Adipose tissue (tissue), 3 donors: ENCODE measurements around the gene KLHL17. TPM values are rescaled to one million over a fixed set of nuclear protein-coding genes. Genes with fewer than 3 reads are reported as not detected.

ENCODE experiments used
- H3K27ac ChIP-seq: one replicate; pipeline ENCODE4 v1.5.1; 2013; ENCODE audit warnings: low read depth, low read length
- WGBS, 3 donors: extraction: QIAGEN DNeasy Blood & Tissue Kit; methylation state at CpG; one replicate each; pipeline ENCODE4 v1.1.7; 2013; 5-methylcytosine and 5-hydroxymethylcytosine counted together
- polyA plus RNA-seq, 3 donors: library from polyadenylated mRNA; stranded (reverse); fragments of 200-250 nt; gene quantifications; one replicate each; pipeline ENCODE4 v1.2.3, GENCODE V29; 2013
- donor health status: healthy with polysubstance abuse.
- donor health status: Bipolar disorder and iron deficiency.
- donor health status: healthy.

KLHL17 gene
- polyA plus RNA-seq, 3 donors, result 5.9 to 10.6 (median 6.3) TPM

GRCh38 chr1:961132-961669 is 817 bp downstream of the KLHL17 start:
- 36 to 40% (median 37%) methylated on average over 53 to 56 of the region's 56 CpGs for WGBS, 3 donors
- H3K27ac ChIP-seq, result no peak overlapping the region

DNA sequence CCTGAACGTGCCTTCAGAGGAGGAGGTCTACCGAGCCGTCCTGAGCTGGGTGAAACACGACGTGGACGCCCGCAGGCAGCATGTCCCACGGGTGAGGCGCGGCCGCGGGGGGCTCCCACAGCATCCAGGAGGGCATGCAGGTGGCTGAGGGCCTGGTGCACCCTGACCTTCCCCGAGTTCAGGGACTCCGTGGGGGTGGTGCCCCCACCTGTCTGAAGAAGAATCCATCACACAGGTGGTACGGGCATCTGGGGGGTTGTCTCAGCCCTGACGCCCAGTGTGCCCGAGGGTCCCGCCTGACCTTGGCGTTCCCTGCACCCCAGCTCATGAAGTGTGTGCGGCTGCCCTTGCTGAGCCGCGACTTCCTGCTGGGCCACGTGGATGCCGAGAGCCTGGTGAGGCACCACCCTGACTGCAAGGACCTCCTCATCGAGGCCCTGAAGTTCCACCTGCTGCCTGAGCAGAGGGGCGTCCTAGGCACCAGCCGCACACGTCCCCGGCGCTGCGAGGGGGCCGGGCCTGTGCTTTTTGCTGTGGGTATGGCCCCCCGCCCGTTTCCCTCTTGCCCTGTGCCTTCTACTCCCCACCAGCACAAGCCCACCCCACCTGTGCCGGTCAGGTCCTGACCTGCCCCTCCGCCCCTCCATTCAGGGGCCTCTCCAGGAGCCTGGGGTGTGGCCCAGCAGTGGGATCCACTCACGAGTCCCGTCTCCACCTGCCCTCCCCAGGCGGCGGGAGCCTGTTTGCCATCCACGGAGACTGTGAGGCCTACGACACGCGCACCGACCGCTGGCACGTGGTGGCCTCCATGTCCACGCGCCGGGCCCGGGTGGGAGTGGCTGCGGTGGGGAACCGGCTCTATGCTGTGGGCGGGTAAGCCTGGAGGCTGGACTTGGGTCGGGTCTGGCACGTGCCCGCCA is 2.3 kb downstream of the KLHL17 start:
- 94 to 97% (median 95%) methylated on average over 52 to 57 of the region's 57 CpGs for WGBS, 3 donors

DNA sequence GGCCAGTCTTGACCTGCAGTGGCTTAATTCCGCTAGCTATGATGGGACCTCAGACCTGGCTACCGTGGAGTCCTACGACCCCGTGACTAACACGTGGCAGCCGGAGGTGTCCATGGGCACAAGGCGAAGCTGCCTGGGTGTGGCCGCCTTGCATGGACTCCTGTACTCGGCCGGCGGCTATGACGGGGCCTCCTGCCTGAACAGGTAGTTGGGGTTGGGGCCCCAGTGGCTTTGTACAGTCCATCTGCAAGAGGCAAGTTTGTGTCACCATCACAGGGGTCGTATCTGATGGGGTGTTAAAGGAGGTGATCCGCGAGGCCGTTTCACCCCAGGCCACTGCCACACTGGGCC is 2.9 kb downstream of the KLHL17 start:
- no peak overlapping the region for H3K27ac ChIP-seq
- 88 to 91% (median 91%) methylated on average over 16 of the region's 16 CpGs for WGBS, 3 donors

More for the DNA sequence above, 2.3 kb downstream of the KLHL17 start:
- H3K27ac ChIP-seq, result no peak overlapping the region

DNA sequence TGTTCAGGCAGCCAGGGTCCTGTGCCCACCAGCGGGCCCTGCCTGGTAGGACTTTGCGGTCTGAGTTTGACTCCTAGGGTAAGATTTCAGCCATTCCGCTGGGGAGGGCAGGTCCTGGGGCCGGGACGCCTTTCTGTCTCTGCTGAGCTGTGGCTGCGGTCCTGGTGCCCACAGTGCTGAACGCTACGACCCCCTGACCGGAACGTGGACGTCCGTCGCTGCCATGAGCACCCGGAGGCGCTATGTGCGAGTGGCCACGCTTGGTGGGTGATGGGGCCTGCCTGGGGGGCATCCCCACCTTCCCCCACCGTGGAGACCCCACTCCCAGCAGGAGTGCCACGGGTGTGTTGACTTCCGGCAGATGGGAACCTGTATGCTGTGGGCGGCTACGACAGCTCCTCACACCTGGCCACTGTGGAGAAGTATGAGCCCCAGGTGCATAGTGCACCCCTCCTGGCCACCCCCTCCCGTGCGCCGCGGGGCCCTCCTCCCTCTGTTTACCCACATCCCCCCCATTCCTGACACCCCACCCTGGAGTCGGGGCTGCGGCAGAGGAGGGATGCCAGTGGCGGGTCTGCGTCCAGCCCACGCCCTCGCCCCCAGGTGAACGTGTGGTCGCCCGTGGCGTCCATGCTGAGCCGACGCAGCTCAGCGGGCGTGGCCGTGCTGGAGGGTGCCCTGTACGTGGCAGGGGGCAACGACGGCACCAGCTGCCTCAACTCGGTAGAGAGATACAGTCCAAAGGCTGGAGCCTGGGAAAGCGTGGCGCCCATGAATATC is 3.6 kb downstream of the KLHL17 start:
- WGBS, 3 donors, result 92 to 94% (median 93%) methylated on average over 41 to 47 of the region's 47 CpGs
- H3K27ac ChIP-seq, result no peak overlapping the region

- 92 to 94% (median 92%) methylated on average over 38 to 39 of the region's 51 CpGs for WGBS, 3 donors
- no peak overlapping the region for H3K27ac ChIP-seq
These were observed 4.5 kb downstream of the KLHL17 start for GRCh38 chr1:964691-965525.

DNA sequence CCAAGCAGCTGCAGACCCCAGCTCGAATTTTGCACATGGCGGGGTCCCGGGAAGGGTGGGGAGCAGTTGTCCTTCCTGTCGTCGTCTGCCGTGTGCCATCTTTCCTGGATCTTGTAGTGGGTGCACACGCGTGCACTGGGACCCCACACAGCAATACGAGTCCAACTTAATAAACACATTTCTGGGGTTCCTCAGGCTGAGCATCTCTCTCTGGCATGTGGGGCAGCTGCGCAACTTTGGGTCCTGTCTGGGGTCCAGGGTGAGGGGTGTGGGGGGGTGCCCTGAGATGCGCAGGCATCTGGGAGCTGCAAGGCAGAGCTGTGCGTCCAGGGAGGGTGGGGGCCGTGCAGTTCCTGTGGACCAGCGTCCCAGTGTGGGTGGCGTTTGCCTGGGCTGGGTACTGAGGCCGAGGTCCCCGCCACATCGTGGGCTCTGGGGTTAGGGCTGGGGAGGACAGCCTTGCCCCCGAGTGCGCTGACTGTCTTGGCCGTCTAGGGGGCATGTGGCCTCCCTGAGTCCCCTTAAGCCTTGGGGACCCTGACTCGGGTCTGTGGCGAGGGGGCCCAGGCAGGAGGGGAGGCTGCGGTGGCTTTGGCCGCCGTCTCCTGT is 5.2 kb downstream of the KLHL17 start:
- H3K27ac ChIP-seq, result no peak overlapping the region
- 74 to 89% (median 78%) methylated on average over 24 to 26 of the region's 26 CpGs for WGBS, 3 donors

DNA sequence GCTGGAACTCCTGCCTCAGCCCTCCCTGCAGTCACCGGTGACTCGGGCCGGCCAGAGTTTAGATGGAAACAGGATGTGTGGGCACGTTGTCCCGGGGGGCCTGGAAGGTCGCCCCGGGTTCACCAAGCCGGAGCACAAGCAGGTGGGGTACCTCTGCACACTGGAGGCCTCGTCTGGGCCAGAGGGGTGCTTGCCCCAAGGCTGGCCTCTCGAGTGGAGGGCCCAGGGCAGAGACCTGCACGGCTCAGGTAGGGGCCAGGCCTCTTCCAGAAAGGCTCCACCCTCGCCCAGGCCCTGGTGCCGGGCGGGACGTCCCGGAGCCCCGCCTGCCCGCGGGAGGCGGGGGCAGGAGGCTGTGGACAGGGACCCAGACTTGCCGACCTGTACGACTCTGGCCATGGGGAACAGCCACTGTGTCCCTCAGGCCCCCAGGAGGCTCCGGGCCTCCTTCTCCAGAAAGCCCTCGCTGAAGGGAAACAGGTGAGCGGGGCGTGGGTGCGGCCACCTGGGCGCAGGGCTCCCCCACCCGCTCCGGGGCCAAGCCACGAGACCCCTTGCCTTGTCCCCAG is 5.8 kb downstream of the KLHL17 start, which contains the start of gene PLEKHN1:
PLEKHN1 (plus strand) TSS at position 348 of the 569 bp plus-strand sequence; CDS start at position 398, 50 bp downstream.
- H3K27ac ChIP-seq, result no peak within 1 kb of the TSS
- 7 to 12% (median 12%) methylated on average over 26 to 31 of the region's 31 CpGs for WGBS, 3 donors

- WGBS, 3 donors, result 1 to 2% (median 1%) methylated on average over 47 to 60 of the region's 60 CpGs
- no peak overlapping the region for H3K27ac ChIP-seq
These were observed 6.4 kb downstream of the KLHL17 start for GRCh38 chr1:966704-967300.

- 63 to 74% (median 72%) methylated on average over 21 to 23 of the region's 23 CpGs for WGBS, 3 donors
These were observed 7.3 kb downstream of the KLHL17 start for GRCh38 chr1:967466-968343.

GRCh38 chr1:969260-969855 is 9.0 kb downstream of the KLHL17 start:
- no peak overlapping the region for H3K27ac ChIP-seq
- whole genome bisulfite sequencing, 3 donors, result 78 to 82% (median 79%) methylated on average over 15 of the region's 15 CpGs

More at GRCh38 chr1:967466-968343, 7.3 kb downstream of the KLHL17 start:
- H3K27ac ChIP-seq, result no peak overlapping the region

DNA sequence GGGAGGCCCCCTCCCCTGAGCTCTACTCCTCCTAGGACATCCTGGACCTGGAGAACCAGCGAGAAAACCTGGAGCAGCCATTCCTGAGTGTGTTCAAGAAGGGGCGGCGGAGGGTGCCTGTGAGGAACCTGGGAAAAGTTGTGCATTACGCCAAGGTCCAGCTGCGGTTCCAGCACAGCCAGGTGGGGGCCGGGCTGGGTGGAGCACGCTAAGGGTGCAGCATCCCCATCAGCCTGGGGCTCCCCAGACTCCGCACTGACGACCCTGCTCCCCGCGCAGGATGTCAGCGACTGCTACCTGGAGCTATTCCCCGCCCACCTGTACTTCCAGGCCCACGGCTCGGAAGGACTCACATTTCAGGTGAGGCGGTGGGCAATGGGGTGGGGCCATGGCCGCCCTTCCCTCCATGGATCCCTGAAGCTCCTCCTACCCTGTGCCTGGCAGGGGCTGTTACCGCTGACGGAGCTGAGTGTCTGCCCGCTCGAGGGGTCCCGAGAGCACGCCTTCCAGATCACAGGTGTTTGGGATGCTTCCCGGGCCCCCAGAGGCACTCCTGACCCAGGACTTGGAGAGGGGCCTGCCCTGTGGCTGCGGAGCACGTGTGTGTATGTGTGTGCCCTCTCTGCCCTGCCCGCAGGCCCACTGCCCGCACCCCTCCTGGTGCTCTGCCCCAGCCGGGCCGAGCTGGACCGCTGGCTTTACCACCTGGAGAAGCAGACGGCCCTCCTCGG is 10.0 kb downstream of the KLHL17 start:
- 12 to 18% (median 17%) methylated on average over 25 to 33 of the region's 33 CpGs for WGBS, 3 donors
- H3K27ac ChIP-seq, result no peak overlapping the region

DNA sequence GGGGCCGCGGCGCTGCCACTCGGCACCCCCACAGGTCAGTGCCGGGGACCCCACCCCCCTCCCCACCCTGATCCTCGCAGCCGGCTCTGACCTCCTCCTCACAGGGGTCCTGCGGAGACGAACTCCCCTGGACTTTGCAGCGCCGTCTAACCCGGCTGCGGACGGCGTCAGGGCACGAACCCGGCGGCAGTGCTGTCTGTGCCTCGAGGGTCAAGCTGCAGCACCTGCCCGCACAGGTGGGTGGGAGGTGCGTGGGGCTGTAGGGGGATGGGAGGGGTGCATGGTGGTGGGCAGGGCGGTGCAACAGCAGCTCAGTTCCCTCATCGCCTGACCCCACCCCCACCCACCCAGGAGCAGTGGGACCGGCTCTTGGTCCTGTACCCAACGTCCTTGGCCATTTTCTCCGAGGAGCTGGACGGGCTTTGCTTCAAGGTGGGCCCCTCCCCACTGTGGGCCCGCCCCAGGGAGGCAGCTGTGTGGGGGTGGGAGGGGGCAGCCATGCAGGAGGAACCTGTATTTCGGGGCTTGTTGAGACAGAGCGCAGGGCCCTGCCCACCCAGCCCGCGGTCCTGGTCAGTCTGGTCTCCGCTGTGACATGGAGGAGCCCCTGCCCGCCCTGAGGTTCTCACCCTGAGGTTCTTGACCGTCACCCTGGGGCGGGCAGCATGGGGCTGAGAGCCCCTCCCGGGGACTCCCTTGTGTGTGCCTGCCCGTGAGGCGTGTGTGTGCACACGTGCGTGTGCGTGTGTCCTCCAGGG is 10.8 kb downstream of the KLHL17 start:
- no peak overlapping the region for H3K27ac ChIP-seq
- 37 to 48% (median 40%) methylated on average over 22 to 42 of the region's 42 CpGs for WGBS, 3 donors

GRCh38 chr1:971751-972506 is 11.5 kb downstream of the KLHL17 start:
- H3K27ac ChIP-seq, result no peak overlapping the region
- WGBS, 3 donors, result 74 to 83% (median 74%) methylated on average over 33 to 34 of the region's 34 CpGs
